ENCODE measurements around the gene CHKA.
"Not testable (repeated sequence)": the region's sequence is repeated elsewhere in the genome, so short reads cannot be mapped to it uniquely, and the experiment has no call there.

- TF ChIP-seq CTCF (conservative IDR thresholded peaks at IDR 0.05; ENCODE audit: low read depth, low read length); POLR2A (IDR thresholded peaks at IDR 0.05; ENCODE audit: low read depth, low read length); RAD21 (IDR thresholded peaks at IDR 0.05; ENCODE audit: low read length); RCOR1 (IDR thresholded peaks at IDR 0.05; ENCODE audit: insufficient replicate concordance, low read length); CEBPB (IDR thresholded peaks at IDR 0.05; ENCODE audit: low read depth, low read length); SMC3 (IDR thresholded peaks at IDR 0.05; ENCODE audit: low read depth, low read length): not testable (repeated sequence)
Measured at GRCh38 chr11:68092946-68093345, 28.2 kb downstream of the CHKA start.

Data from IMR-90 (cell line).